HFF-Myc (cell line): Measurements from ENCODE around the gene SCAF1.

Experiments
- DNase-seq: peaks from one replicate; pipeline ENCODE4 v3.0.0-alpha.2; 2011; ENCODE audit warnings: low read depth; ENCODE audit errors: extremely low read depth
- H3K4me3 ChIP-seq: replicated peaks from 2 replicates; pipeline ENCODE4 v1.5.1; 2011; ENCODE audit warnings: low read depth, mild to moderate bottlenecking, control low read depth, low read length
- CTCF ChIP-seq: IDR thresholded peaks from 2 replicates; pipeline ENCODE4 v1.5.1; 2012; ENCODE audit warnings: mild to moderate bottlenecking, low read depth, low read length, control low read depth; ENCODE audit errors: missing control alignments

The SCAF1 gene

GRCh38 chr19:49687566-49688316, 45.7 kb downstream of the SCAF1 start:
- H3K4me3 ChIP-seq, result no peak overlapping the region
- DNase-seq, result no peak
- no peak for TF ChIP-seq CTCF

GRCh38 chr19:49688531-49689132, 46.6 kb downstream of the SCAF1 start:
- no peak for TF ChIP-seq CTCF
- no peak for DNase-seq
- no peak overlapping the region for H3K4me3 ChIP-seq

GRCh38 chr19:49689133-49690078, 47.4 kb downstream of the SCAF1 start, which contains the start of gene ADM5:
Gene ADM5 (plus strand): TSS chr19:49689594. CDS start chr19:49689838, 244 bp downstream.
- DNase-seq, result no peak
- H3K4me3 ChIP-seq, result peak within 1 kb of the TSS; percentile 42
- peak; percentile 57 for TF ChIP-seq CTCF

GRCh38 chr19:49690079-49690655, 48.2 kb downstream of the SCAF1 start:
- TF ChIP-seq CTCF, result no peak
- H3K4me3 ChIP-seq, result peak overlapping the region; percentile 42
- no peak for DNase-seq

- TF ChIP-seq CTCF, result no peak
- no peak for DNase-seq
- H3K4me3 ChIP-seq, result peak within 1 kb of the TSS; percentile 42
These were observed 48.7 kb downstream of the SCAF1 start, which contains the start of gene CPT1C for GRCh38 chr19:49690656-49691242. Gene CPT1C (plus strand): TSS chr19:49691116. CDS start chr19:49692253, 1,137 bp downstream.
